ENCODE results near the gene TSSK6.

Gene TSSK6

DNA sequence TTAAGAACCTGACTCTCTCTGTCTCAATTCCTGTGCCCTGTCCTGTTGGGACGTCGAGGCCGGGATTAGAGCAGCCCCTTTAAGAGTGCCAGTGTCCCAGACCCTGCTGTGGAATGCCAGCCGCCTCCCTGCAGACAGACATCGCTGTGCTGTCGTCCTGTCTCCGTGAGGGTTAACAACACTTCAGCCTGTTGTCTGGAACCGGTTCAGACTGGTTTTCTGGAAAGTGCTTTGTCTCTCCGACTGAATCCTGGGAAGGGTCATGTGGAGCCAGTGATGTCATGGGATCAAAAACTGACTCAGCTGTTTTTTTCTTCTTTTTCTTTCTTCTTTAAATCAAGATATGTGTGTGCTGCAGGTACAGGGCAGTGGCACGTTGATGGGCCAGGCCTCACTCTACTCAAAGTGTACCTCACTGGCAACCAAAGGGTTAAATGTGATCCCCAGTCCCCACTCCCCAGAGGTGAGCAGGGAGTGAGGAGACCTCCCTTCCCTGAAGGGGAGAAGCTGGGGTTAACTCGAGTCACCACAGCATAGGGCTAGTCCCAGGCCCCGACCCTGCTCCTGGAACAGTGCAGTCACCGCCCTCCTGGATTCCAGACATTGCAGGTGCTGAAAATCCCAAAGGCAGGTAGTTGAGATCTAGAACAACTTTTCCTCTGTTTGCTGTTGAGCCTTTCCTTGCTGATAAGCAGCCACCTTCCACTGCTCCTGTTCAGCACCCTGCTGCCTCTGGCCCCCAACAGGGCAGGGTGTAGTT lies 50.8 kb downstream of the TSSK6 start:
- DNase-seq (ENCODE audit: low spot score) = no peak
